ENCODE data around the gene PPRC1.
"Not testable (repeated sequence)": the region's sequence is repeated elsewhere in the genome, so short reads cannot be mapped to it uniquely, and the experiment has no call there.

Gene PPRC1

GRCh38 chr10:102150970-102151773 is 18.3 kb downstream of the PPRC1 start:
- DNase-seq = no peak

DNA sequence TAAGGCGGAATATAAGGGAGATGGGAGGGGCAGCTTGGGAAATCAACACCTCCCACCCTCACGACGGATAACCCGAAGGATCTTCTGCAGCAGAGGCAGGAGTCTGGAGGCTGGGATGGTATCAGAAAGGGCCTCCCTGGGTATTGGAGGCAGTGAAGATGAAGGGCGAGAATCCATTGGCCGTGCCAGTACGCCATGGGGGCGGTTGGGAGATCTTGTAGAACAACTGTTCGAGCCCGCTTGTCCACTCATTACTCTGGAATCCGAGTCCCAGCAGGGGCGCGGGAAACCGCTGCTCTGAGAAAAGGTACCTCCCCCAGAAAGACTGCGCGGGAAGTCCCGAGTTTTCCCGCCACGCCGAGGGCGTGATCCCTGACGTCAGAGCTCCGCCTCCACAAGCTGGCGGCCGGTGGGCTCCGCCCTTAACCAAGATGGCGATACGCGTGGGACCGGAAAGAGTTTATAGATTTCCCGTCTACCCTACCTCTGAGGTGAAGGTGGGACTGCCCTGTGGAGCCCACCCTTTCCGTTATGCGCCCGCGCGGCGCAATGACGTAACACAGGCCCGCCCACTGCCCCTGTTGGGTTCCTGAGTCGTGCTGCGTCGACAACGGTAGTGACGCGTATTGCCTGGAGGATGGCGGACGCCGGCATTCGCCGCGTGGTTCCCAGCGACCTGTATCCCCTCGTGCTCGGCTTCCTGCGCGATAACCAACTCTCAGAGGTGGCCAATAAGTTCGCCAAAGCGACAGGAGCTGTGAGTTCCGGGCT is 19.1 kb downstream of the PPRC1 start, which contains the start of gene NOLC1:
Gene NOLC1, plus strand, starts transcription at position 616 of the 771 bp plus-strand sequence. Its CDS starts 22 bp downstream, at position 638.
- DNase-seq = peak; percentile 77 to 91

GRCh38 chr10:102152545-102152890 is 19.7 kb downstream of the PPRC1 start:
- DNase-seq = no peak

DNA sequence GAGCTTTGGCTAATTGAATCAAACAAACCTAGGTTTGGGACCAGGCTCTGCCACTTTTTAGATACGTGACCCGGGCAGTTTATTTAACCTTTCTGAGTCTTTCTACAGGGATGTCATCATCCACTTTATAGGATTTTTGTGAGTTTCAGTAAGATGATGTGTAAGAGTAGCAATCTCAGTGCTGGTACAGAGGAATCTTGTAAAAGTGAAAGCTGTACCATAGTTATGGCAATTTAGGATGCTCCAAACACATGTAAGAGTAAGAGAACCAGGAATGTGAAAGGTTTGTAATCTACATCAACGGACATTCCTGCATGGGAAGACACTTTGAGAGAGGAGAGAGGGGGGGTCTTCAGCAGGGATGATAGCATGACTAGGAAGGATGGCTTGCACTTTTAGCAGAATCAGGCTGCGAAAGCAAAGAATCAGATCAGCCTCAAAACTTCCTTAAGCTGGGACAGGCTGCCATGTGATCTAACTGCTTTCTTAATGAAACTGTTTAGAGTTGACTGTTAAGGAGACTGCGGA is 20.3 kb downstream of the PPRC1 start:
- no peak for DNase-seq

GRCh38 chr10:102154466-102155116 is 21.8 kb downstream of the PPRC1 start:
- DNase-seq = no peak

GRCh38 chr10:102157224-102157623 is 24.4 kb downstream of the PPRC1 start:
- DNase-seq = no peak

GRCh38 chr10:102159051-102159597 is 26.3 kb downstream of the PPRC1 start:
- no peak for DNase-seq

GRCh38 chr10:102159831-102160230 is 27.0 kb downstream of the PPRC1 start:
- DNase-seq = no peak

DNA sequence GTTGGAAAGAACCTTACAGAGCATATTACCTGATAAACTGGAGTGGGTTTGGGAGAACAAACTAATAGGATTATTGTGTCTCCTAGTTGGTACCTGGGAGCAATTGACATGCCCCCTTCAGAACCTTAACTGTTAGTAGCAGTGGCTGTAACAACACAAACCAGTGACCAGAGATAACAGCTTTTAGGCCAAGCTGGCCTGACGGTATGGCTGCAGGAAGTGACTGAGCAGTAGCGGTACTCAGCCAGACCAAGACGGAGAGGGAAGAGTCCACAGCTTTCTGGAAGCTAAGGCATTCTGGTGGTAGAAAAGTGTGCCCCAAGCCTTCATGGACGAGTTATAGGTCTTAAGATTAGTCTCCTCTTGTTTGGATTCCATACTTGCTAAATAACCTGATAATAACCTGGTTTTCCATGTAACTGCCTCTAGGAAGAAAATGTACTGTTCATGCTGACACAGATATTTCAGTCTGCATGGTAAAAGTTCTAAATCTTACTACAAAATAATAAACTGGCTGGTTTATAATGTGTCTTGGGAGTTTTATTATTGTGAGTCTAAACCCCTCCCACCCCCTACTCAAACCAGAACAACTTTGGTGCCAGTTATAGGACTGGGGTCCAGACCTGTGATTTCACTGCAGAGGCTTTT is 30.6 kb downstream of the PPRC1 start:
- no peak for DNase-seq

GRCh38 chr10:102167861-102168260 is 35.0 kb downstream of the PPRC1 start:
- DNase-seq = no peak

DNA sequence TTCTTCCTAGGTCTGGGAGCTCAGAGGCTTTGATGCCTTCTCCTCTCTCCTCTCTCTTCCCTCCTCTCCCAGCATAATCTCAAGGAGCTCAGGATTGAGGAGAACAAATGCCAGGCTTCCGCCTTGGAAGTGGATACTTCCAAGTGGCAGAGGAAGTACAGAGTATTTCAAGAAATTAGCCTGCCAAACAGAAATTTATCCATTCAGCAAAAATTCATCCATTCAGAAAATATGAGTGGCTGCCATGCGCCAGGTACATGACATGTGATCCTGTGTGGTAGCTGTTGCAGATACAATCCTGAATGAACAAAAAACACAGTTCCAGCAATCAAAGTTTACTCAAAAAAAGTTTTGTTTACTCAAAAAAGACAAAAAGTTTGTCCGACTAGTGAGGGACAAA is 37.8 kb downstream of the PPRC1 start:
- no peak for DNase-seq

GRCh38 chr10:102172288-102172687 is 39.4 kb downstream of the PPRC1 start:
- no peak for DNase-seq

DNA sequence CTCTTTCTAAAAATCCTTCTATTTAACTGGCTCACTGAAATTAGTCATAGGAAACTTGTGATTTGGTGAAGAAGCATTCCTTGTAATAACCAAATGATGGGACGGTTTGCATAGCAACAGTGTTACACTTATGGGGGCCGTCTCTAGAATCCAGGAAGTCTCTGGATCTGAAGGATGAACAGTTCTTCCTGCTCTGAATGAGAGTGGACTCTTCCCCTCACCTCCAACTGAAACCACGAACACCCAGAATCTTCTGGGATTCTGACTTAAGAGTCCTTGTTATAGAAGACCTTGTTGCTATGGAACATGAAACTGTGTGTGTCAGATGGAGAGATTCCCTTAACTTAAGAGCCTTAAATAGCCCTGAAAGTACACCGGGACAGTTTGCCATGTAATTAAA is 42.6 kb downstream of the PPRC1 start:
- no peak for DNase-seq

GRCh38 chr10:102184606-102185005 is 51.8 kb downstream of the PPRC1 start:
- DNase-seq = no peak

GRCh38 chr10:102185272-102185671 is 52.4 kb downstream of the PPRC1 start:
- no peak for DNase-seq

DNA sequence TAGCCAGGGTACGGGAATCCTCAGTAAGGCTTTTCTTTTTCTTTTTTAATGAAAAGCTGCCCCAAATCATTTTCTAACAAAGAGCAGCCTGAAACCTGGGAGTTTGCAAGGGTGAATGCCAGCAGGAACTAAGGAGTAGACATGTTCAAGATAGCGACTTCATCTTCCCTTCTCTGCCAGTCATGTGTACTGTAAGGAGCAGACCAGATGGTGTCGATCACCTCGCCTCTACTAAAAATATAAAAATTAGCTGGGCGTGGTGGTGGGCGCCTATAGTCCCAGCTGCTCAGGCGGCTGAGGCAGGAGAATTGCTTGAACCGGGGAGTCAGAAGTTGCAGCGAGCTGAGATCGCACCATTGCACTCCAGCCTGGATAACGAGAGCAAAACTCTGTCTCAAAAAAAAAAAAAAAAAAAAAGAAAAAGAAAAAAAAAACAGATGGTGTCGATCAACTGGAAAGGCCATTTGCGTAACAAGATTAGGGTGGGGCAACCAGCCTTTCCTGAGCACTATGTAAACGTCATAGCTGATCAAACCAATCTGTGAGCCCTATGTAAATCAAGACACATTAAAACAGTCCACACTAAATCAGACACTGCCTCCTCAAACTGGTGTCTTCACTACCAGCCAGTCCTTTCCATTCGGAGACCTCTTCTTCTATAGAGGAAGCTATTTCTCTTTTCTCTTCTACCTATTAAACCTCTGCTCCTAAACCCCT is 53.1 kb downstream of the PPRC1 start:
- DNase-seq = peak; percentile 11 to 60

GRCh38 chr10:102188298-102188940 is 55.6 kb downstream of the PPRC1 start:
- no peak for DNase-seq

GRCh38 chr10:102188941-102189898 is 56.4 kb downstream of the PPRC1 start:
- DNase-seq = not testable (repeated sequence)

DNA sequence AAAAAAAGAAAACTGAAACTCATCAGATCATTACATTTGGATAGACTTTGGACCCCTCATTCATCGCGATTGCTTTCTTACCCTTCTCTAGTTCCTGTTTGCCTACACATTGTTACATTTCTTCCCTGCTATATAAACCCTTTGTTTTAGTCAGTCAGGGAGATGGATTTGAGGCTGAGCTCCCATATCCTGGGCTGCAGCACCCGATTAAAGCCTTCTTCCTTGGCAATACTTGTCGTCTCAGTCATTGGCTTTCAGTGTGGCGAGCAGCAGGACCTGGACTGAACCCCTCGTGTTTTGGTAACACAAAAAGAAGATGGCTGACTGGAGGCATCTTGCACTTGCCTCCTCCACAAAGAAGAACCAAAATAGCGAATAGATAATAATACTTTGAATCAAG is 59.1 kb downstream of the PPRC1 start:
- DNase-seq = no peak

DNA sequence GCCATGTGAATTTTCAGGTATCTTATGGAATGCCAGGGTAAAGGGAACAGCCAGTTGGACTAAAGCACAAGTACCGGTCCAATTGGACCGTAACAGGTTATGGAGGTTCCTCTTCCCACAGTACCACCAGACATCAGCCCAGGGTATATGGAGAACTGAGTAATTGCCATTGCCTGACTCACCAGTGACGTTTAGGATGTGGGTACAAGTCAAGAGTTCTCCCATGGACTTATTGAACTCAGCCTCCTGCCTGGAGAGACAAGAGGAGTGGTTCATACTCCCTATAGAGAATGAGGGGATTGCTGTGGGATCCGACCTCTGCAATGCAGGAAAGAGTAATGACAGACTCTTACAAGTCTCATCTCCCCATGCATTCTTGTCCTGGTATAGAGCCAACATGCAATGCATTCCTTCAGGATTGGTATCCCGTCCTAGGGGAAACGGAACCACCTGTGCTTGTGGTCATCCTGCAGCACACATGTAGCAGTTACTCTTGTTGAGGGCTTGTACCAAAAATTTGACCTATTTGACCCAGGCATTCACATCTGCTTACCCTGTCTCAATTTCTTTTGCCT is 62.5 kb downstream of the PPRC1 start:
- DNase-seq = no peak

All from NCI-H524 (cell line).